Stimulated activated CD8-positive, alpha-beta memory T cell treated with anti-CD3 and anti-CD28 coated beads, Interleukin-15, amount 100 ng/mL, for 24 hours (primary cell): ENCODE results near the gene PEX16.

Source experiments
- DNase-seq: peaks from one replicate; pipeline ENCODE4 v3.0.0-alpha.2; 2020; ENCODE audit warnings: low read depth

Gene PEX16

DNA sequence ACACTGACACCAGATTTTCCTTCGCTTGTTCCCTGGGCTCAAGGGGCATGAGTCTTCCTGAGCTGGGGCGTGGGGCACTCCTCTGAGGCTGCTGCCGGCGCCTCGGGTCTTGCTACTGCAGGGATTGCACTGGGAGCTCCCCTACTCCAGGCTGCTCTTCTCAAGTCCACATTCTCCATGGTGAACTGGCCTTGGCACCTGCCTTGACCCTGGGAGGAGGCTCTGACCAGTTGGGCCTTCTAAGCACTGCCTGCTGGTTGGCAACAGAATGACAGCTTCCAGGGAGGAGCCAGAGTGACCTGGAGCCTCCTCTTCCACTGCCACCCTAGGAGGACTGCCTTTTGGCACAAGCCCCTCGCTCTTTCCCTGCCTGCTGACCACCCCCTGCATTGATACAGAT is 20.1 kb downstream of the PEX16 start:
- no peak for DNase-seq

DNA sequence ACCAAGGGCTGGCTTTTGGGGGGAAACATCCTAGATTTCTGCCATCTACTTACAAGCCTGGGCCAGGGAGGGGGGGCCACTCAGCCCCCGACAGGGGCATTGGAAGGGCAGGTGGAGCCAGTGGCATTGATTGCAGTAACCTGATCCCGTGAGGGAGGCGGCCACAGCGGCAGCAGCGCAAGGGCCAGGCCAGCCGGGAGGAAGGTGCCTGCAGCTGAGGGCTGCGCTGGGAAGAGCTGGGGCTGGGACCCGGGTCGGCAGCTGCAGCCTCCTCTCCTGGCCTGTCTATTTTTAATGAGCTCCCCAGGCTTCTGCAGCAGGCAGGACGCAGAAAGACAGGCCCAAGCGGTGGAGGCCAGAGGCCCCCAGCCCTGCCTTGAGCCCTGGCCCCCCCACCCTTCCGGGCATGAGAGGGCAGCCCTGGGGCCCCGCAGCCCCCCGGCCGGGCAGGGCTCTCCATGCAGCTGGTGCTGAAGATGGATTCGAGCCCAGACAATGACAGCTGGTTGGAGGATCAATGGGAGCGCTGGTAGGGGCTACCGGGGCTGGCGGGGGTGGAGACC is 21.2 kb downstream of the PEX16 start:
- DNase-seq: no peak

DNA sequence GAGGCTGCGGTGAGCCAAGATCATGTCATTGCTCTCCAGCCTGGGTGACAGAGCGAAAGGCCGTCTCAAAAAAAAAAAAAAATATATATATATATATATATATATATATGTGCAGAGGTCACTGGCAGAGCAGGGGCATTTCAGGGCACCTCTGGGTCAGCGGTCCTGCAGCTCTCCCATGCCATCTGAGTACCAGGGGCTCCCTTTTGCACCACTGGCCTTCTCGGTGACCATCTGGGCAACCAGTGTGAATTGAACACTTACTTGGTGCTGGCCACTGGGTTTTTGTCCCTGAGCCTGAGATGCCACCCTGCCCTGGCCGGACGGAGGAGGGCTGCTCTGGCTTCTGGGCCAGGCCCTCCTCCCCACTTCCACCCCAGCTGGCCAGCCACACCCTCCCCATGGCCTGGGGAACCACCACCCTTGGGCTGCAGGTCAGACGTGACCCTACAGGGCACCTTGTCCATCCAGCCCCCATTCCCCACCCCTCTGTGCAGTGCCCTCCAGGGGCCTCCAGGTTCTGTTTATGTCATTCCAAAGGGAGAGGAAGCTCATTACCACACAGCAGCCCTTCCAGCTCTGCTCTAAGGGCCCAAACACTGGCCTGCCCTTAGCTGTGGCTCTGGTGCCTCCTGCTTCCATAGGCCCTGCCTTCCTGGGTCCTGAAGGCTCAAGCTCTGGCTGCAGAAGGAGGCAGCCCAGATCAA is 22.0 kb downstream of the PEX16 start:
- DNase-seq: no peak

DNA sequence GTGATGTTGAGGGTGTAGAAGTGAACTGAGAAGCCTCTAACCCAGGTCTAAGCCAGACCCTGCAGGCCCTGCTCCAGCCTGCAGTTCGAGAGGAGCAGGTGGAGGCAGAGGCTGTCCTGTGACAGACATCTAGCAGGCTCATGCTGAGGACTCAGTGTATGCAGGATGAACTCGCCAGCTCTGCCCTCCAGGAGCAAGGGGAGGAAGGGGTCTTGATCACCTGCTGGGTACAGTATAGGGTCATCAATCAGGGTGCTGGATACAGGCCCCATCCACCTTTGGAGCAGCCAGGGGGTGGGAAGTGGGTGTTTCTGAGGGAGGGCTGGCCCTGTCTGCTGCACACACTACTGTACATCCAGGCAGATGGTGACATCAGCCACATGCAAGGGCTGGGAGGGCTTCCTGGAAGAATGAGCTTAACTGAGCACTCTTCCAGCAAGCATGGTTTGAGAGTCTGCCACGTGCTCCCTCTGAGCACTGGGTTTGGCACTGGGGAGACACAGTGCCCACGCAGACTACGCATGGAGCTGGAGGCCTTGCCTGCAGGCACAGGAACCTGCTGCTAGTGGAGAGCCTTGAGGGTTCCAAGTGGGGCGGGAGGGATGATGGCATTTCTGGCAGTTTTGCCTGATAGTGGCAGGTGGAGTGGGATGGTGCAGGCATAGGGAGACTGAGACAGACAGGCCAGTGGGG is 23.0 kb downstream of the PEX16 start:
- DNase-seq: no peak

DNA sequence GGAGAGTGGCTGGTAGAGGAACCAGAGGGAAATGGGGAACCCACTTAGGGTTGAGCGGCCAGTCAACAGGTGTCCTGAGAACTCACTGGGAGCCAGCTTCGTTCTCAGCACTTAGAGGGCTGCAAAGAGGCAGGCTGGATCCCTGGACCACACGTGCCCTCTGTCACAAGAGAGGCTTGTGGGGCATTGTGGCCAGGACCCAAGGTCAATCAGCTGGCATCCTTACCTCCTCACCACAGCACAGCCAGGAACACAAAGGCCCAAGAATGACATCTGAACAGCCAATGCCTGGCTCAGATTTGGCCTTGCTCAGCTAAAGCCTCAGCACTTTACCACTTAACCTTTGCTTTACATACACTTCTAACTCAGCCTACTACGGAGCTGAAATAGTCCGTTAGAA is 24.8 kb downstream of the PEX16 start:
- no peak for DNase-seq

DNA sequence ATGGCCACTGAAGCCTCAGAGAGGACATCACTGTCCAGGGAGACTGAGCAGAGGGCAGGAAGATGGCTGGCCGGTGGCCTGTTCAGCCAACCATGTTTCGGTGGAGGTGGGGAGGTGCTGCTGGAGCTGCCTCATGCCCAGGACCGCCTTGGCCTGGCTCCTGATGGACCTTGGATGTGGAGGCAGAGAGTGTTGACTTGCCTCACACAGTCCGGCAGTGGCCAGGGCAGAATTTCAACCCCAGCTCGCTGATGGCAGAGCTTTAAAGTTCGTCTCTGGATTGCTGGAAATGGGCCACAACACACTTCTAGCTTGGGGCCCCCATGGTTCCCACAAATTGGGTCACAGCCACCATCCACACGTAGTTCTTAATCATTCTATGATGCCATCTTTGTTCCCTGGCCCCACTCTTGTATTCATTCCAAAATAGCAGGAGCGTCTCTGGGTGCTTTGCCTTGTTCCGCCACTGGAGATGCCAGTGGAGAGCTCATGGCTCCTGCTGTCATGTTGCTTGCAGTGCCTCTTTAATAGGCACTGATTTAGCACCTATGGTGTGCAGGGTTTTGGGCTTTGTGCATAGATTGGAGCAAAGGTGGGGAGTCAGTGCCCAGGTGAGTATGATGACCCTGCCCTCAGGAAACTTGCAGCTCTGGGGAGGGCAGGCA is 26.7 kb downstream of the PEX16 start:
- no peak for DNase-seq

DNA sequence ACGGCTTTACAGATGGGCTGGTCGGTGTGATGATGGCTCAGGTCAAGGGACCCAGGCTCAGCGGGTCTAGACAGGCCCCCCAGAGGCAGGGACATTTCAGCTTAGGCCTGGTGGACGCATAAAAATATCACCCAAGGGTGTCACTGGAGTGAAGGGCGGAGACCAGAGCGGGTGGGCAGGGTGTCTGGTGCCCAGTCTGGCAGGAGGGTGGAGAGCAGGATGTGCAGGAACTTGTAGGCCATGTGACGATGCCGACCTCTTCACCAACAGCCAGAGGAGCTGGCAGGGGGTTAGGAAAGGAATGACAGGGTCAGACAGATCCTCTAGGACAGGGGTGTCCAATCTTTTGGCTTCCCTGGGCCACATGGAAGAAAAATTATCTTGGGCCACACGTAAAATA is 27.7 kb downstream of the PEX16 start:
- no peak for DNase-seq

DNA sequence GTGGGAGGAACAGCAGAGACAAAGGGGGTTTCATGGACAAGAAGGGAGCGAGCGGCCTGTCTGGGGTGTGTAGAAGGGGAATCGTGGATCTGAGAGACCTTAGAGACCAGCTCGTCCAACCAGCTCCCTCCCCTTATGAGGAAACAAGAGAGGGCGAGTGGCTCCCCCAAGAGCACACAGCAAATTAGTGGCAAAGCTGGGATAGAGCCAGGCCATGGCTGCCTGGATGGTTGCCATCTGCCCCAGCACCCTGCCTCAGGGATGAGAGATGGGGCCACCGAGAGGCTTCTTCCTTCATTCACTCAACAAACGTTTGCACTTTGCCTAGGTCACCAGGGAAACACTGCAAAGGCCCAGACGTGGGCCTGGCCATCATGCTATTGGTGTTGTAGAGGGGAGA is 28.1 kb downstream of the PEX16 start:
- DNase-seq: no peak

DNA sequence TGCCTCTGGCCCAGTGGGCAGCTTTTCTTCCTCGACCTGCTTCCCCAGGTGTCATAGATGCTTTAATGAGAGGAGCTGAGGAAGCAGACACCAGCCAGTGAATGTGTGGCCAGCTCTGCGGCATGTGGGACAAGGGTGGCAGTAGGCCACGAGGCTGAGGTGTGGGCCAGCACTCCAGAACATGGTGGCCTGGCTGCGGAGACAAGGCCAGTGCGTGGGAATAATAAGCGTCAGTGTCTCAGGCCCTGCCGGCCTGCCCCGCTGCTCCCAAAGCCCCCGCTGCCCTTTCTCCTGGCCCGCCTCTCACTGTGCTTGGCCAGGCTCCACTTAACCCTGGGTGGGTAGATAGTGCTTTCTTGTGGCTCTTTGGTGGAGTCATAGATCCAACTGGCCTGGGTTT is 30.1 kb downstream of the PEX16 start:
- DNase-seq: no peak

DNA sequence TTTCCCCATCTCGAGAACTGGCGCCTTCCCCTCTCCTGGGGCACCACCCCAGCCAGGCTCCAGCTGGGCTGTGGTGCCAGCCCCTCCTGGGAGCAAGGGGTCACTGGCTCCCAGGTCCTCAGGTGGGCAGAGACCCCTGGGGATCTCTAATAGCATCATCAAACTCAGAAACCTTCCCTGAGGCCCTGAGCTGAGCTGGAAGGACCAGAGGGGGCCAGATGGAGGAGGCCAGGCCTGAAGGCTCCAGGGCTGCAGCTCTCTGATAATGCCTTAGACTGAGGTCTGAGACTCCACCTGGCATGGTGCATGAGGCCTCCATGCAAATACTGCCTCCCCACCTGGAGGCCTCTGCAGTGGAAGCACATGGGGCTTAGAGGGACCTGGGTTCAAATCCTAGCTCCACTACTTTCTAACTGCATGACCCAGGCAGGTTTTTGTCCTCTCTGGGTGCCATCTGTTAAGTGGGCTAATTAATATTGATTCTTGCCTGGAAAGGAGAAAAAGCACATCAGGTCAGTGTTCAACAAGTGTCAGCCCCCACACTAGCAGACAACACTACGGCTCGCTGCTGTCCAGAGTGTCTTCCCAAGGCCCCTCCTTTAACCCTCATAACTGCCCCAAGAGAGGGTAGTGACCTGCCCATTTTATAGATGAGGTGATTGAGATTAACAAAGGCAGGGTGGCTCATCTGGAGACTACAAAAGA is 30.7 kb downstream of the PEX16 start:
- DNase-seq: no peak

DNA sequence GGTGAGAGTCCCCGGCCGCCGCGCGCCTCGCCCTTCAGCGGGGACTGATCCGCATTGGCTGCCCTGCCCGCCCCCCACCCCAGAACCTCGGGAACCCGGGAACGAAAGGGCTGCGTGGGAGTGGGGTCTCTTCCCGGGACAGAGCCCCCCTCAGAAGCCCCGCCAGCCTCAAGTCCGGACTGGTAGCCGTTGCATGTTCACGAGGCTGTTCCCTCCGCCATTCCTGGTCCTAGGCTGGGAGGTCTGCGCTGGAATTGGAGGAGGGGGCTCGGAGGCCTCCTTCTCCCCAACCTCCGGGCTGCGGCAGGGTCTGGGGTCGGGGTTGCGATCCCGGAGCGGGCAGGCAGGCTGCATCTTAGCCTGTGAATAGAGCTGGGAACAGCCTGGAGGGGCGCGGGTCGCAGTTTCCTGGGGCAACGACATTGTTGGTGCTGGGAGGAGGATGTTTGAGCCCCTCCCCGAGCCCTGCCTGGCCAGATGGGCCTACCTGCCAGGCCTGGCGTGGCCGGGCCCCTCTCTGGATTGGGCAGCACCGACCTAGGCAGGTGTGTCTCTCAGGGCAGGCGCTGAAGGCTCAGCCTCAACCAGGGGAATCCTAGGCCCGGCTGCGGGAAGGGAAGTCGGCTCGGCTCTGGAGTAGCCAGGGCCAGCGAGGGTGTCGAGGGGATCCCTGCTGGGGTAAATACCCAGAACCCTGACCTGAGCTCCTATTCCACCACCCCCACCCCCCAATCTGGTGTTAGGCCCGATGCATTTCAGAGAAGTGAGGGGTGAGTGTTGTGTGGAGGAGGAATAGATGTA is 31.6 kb downstream of the PEX16 start:
- DNase-seq: no peak

DNA sequence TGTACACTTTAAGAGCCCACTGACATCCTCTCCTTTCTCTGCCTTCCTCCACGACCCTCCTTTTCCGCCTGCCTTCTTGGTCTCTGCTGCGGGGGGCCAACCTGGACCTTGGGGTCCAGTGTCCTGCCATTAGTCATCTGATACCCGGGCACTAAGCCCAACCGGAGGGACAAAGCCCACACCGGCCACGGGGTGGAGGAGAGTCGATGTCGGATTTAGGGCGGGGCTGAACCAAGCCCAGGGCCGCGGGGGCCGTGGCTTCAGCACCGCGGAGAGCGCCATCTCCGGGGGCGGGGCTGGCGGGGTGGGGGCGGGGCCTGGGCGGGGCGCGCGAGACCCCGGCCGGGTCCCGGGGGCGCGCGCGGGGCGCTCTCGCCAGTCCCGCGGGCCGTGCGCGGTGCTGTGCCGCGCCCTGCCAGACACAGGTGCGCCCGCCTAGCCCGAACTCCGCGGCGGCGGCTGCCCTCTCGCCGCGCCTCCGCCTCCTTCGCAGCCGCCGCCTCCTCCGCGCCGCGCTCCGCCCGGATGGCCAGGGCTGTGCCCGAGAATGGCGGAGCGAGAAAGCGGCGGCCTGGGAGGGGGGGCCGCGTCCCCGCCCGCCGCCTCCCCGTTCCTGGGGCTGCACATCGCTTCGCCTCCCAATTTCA is 32.3 kb downstream of the PEX16 start, which contains the start of gene MAPK8IP1:
Gene MAPK8IP1, plus strand, starts transcription at position 378 of the 647 bp plus-strand sequence. Its CDS starts 170 bp downstream, at position 548.
- peak; percentile 39 for DNase-seq

DNA sequence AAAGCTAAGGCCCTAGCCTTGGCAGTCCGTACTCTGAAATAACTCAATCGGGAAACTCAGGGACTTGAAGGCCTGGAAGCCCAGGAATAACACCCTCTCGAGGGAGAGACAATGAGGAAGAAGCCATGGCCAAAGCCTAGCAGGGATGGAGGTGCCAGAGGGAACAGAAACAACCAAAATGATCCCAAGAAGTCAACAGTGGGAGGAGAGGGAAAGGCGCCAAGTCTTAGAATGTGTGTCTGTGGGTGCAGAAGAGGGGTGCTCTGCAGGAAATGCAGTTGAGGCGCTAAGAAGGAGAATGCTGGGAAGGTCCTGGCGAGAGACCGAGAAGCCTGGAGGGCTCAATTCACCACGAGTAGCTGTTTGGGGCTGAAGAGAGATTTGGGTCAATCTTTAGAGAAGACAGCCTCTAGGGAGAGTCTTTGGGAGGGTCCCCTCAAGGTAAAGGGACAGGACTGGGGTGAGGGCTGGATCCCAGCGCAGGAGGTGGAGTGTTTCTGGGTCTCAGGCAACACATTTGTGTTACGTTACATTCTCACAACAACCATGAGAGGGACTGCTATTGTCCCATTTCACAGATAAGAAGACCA is 33.0 kb downstream of the PEX16 start:
- no peak for DNase-seq

DNA sequence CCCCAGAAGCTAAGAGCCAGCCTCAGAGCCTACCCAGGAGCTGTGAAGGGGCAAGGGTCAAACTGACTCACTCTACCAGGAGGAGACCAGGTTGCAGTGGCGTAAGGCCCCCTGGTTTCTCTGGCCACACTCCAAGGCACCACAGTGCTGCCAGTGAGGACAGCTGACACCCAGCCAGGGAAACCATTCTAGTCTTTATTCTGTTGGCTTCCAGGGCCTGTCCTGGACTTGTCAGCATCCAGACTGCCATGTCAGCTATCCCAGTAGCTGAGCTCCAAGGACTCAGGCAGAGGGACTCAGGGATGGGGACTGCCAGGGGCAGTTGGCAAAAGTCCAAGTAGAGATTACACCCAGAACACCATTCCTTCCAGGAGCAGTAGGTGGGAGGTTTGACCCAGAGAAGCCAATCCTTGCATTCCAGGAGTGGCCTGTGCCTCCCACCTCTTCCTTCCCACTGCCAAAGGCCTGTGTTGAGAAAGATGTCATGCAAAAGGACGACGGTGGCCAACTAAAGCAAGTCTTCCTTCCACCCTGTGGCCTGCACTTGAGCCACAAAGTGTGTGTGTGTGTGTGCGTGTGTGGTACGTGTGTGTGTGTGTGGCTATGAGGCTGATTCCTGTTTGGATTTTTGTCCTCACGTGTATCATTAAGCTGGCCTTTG is 35.8 kb downstream of the PEX16 start:
- DNase-seq: no peak

DNA sequence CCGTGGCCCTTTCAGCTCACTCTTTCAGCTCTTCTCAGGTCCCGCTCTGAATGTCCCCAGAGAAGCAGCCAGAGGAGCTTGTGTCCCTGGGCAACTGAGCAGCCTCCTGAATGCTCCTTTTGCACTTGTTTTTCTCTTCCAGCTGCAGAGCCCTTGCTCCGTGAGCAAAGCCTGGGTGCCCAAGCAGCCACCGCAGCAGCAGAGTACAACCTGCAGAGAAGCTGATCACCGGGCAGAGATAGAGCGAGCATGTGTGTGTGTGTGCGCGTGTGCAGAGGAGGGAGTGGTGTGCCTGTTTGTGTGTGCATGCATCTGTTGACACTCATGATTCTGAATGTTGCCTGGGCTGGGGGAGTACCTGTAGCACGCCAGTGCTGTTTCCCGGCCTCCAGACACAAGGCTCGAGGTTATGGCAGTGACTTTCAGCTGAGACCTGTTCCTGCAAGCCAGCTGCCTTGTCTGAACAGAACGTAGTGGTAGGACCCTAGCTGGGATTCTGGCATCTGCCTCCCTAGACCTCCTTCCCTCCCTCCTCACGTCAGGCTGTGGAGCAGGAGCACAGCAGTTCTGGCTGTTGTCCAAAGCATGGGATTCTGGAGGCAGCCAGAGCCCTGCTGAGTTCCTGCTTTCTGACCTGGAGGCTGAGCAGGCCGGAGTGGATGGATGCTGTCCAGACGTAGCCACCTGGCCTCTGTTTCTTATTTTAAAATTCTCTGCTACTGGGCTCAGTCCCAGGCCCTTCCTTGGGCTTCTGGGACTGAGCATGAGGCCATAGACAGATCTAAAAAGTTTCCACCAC is 36.7 kb downstream of the PEX16 start:
- no peak for DNase-seq

DNA sequence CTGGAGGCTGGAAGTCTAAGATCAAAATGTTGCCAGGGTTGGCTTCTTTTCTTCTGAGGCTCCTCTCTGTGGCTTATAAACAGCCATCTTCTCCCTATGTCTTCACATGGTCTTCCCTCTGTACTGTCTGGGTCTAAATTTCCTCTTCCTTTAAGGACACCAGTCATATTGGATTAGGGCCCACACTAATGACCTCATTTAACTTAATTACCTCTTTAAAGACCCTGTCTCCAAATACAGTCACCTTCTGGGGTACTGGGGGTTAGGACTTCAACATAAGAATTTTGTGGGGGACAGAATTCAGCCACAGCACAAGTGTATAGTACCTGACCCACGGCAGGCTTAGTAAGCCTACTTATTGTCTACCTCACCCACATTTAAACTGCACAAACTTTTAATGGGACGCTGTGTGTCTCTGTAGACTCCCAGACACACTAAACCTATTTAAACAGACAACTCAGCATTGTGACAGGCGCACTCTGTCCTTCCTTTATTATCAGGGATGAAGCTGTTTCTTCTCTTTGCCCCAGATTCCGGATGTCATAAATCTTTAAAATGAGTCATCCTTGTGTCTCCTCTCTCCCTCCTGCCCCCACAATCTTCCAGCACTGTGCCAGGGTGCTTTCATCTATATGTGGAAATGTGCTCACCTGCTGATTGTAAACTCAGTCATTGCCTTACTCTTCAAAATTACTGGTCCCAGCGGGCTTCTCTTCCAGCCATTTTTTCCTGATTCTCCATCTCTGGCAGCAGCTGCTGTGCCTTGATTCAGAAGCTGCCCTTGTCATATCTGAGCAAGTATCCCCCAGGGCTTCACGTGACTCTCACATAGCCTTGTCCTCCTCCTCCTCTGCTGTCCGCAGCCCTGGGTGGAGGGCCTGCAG is 37.6 kb downstream of the PEX16 start:
- DNase-seq: no peak

DNA sequence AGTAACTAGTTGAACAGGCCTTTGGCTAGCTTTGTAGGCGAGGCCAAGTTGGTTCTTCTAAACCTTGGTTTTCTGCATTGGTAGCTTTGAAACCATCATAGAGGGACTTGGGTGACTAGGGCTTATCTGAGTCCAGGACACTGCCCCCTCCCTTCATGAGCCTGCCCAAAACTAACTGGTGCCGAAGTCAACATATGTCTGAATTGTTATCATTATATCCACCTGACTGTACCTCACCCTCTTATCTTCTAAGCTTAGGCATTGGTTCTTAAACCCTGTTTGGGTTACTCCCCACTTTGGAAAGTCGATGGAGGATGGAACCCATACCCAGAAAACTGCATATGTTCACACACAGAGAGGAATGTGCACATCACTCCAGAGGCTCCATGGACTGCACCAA is 39.8 kb downstream of the PEX16 start:
- no peak for DNase-seq

DNA sequence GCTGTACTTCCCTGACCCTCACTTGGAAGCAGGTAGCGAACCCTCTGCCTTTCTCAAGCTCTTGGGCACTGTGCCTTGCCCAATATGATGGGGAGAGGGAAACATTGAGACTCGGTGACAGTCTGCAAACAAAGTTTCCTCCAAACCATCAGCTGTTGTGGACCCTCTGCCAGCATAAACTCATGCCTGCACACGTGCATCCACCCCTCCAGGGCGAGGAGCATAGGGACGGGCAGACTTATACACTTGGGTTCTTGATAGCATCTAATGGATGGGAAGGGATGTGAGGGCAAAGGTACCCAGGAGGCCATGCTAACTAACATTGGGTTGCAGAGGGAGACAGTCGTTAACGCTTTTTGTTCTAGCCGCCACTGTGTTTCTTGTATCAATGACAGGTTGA is 40.5 kb downstream of the PEX16 start:
- no peak for DNase-seq
